T47D (cell line): ENCODE measurements around the gene ZNF275.

Experiments used
- DNase-seq, 2 experiments: peaks; one replicate each; pipeline versions ENCODE4 v3.0.0 to v3.0.0-alpha.2; 2011 to 2012; ENCODE audit warnings: low read depth in 1 of 2, low spot score in 1 of 2
- JUND ChIP-seq: IDR thresholded peaks from 2 replicates; pipeline ENCODE4 v1.6.1; 2012; ENCODE audit warnings: low read depth
- in situ Hi-C: cut with HindIII; loops from 2 replicates; pipeline ENCODE4 v1.10.0; 2016; ENCODE audit warnings: low sequenced_read_pairs, low pct_unique_long_range_greater_than_20kb

ZNF275 gene

GRCh38 chrX:153348421-153348820 is 14.5 kb downstream of the ZNF275 start:
- no peak for TF ChIP-seq JUND
- no peak for DNase-seq
- in situ Hi-C loops, result no loop called here

- TF ChIP-seq JUND, result no peak
- in situ Hi-C loops, result no loop called here
- DNase-seq, result no peak
These were observed 16.0 kb downstream of the ZNF275 start for GRCh38 chrX:153349952-153350351.

GRCh38 chrX:153351981-153352380 is 18.0 kb downstream of the ZNF275 start:
- DNase-seq, result no peak
- in situ Hi-C loops, result no loop called here
- TF ChIP-seq JUND, result no peak

- TF ChIP-seq JUND, result no peak
- in situ Hi-C loops, result no loop called here
- DNase-seq, result no peak
These were observed 18.9 kb downstream of the ZNF275 start for GRCh38 chrX:153352858-153353257.

GRCh38 chrX:153353416-153353815 is 19.5 kb downstream of the ZNF275 start:
- DNase-seq, result no peak
- TF ChIP-seq JUND, result no peak
- in situ Hi-C loops, result no loop called here

GRCh38 chrX:153357877-153358276 is 23.9 kb downstream of the ZNF275 start:
- in situ Hi-C loops, result no loop called here
- TF ChIP-seq JUND, result no peak
- DNase-seq, result no peak

GRCh38 chrX:153361781-153362397 is 27.9 kb downstream of the ZNF275 start:
- no peak for DNase-seq
- no peak for TF ChIP-seq JUND
- in situ Hi-C loops, result no loop called here

- DNase-seq, result no peak
- in situ Hi-C loops, result no loop called here
These were observed 31.7 kb downstream of the ZNF275 start for GRCh38 chrX:153365670-153366069.

GRCh38 chrX:153366119-153366518 is 32.2 kb downstream of the ZNF275 start:
- TF ChIP-seq JUND, result no peak
- DNase-seq, result no peak
- in situ Hi-C loops, result no loop called here

More at GRCh38 chrX:153365670-153366069, 31.7 kb downstream of the ZNF275 start:
- TF ChIP-seq JUND, result no peak

GRCh38 chrX:153366878-153367538 is 33.1 kb downstream of the ZNF275 start:
- DNase-seq, result no peak
- TF ChIP-seq JUND, result no peak
- in situ Hi-C loops, result no loop called here

- DNase-seq, result no peak
- in situ Hi-C loops, result no loop called here
- no peak for TF ChIP-seq JUND
These were observed 36.5 kb downstream of the ZNF275 start for GRCh38 chrX:153370293-153371055.

- in situ Hi-C loops, result no loop called here
- DNase-seq, result no peak
- no peak for TF ChIP-seq JUND
These were observed 37.3 kb downstream of the ZNF275 start for GRCh38 chrX:153371256-153371655.

GRCh38 chrX:153372949-153373348 is 39.0 kb downstream of the ZNF275 start:
- no peak for DNase-seq
- in situ Hi-C loops, result no loop called here
- no peak for TF ChIP-seq JUND

GRCh38 chrX:153374426-153374825 is 40.5 kb downstream of the ZNF275 start:
- TF ChIP-seq JUND, result no peak
- in situ Hi-C loops, result no loop called here
- no peak for DNase-seq
